HG03039 (cell line): ENCODE measurements around the gene USP46.

Experiments used
- ATAC-seq: cut with Tn5 transposase; IDR thresholded peaks from one replicate; pipeline ENCODE4 v1.9.1; 2021; ENCODE audit warnings: mild to moderate bottlenecking, moderate library complexity; ENCODE audit not compliant: unreplicated experiment

The USP46 gene

GRCh38 chr4:52622564-52622963, 36.5 kb downstream of the USP46 start:
- no peak for ATAC-seq

GRCh38 chr4:52621567-52621966, 37.5 kb downstream of the USP46 start:
- no peak for ATAC-seq

GRCh38 chr4:52619591-52619931, 39.5 kb downstream of the USP46 start:
- ATAC-seq: no peak

GRCh38 chr4:52618795-52619590, 40.1 kb downstream of the USP46 start:
- ATAC-seq: no peak

- ATAC-seq: no peak
Observed at GRCh38 chr4:52617336-52618020, 41.6 kb downstream of the USP46 start.

- ATAC-seq: no peak
Observed at GRCh38 chr4:52614241-52614640, 44.9 kb downstream of the USP46 start.

GRCh38 chr4:52612341-52612740, 46.8 kb downstream of the USP46 start:
- no peak for ATAC-seq

GRCh38 chr4:52611030-52611555, 48.0 kb downstream of the USP46 start:
- ATAC-seq: no peak

- ATAC-seq: no peak
Observed at GRCh38 chr4:52606726-52607125, 52.4 kb downstream of the USP46 start.

- no peak for ATAC-seq
Observed at GRCh38 chr4:52606040-52606439, 53.1 kb downstream of the USP46 start.

- ATAC-seq: no peak
Observed at GRCh38 chr4:52604215-52604614, 54.9 kb downstream of the USP46 start.

- no peak for ATAC-seq
Observed at GRCh38 chr4:52600275-52600674, 58.8 kb downstream of the USP46 start.

- ATAC-seq: no peak
Observed at GRCh38 chr4:52595001-52595400, 64.1 kb downstream of the USP46 start.

- no peak for ATAC-seq
Observed at GRCh38 chr4:52592287-52592686, 66.8 kb downstream of the USP46 start.

- no peak for ATAC-seq
Observed at GRCh38 chr4:52588771-52589591, 70.1 kb downstream of the USP46 start.

- ATAC-seq: no peak
Observed at GRCh38 chr4:52588097-52588496, 71.0 kb downstream of the USP46 start.

- ATAC-seq: no peak
Observed at GRCh38 chr4:52586069-52586468, 73.0 kb downstream of the USP46 start.

GRCh38 chr4:52585379-52585778, 73.7 kb downstream of the USP46 start:
- ATAC-seq: no peak

GRCh38 chr4:52579602-52580272, 79.4 kb downstream of the USP46 start:
- no peak for ATAC-seq

GRCh38 chr4:52578951-52579350, 80.2 kb downstream of the USP46 start:
- no peak for ATAC-seq

GRCh38 chr4:52577624-52577962, 81.5 kb downstream of the USP46 start:
- ATAC-seq: no peak
